HCT116 (cell line): ENCODE results near the gene GPC5. TPM values are rescaled to one million over a fixed set of nuclear protein-coding genes. Genes with fewer than 3 reads are reported as not detected.

Experiments
- ATAC-seq: fragments of 200-7000 bp; cut with Tn5 transposase; 2 replicates; pipeline ENCODE4 v1.9.1; 2020; ENCODE audit warnings: mild to moderate bottlenecking, moderate library complexity
- BruUV-seq: library from RNA; stranded (reverse); fragments of 400-500 nt; replicated peaks from 2 replicates; lab custom pipeline; 2021; lab: Mats Ljungman, UMichigan
- CTCF ChIA-PET: fragments of 300-600 bp; sonication (Branson Sonifier 250); formaldehyde crosslinking; loops from one replicate; lab custom pipeline; 2021; ENCODE audit warnings: antibody characterized with exemption; lab: Charles Lee
- POLR2A ChIA-PET: fragments of 300-600, 350-600 bp; sonication (Branson Sonifier 250); formaldehyde crosslinking; loops from one replicate; lab custom pipeline; 2021; ENCODE audit warnings: antibody characterized with exemption; lab: Charles Lee
- RAD21 ChIA-PET, 2 experiments: fragments of 300-600 bp; sonication (Branson Sonifier 250); formaldehyde crosslinking; loops; one replicate each; lab custom pipeline; 2023; ENCODE audit warnings: low total read pairs in 2 of 2; ENCODE audit not compliant: uncharacterized antibody in 2 of 2, unreplicated experiment in 2 of 2, low non-redundant PET in 1 of 2; lab: Charles Lee
- DNase-seq: peaks from one replicate; pipeline ENCODE4 v3.0.0-alpha.2; 2010; ENCODE audit warnings: low read depth, low spot score
- H2AFZ ChIP-seq: fragments of 200-600 bp; shearing (Covaris generic), sonication (generic); 2 replicates; pipeline ENCODE4 v1.6.1; 2017; ENCODE audit warnings: low read depth, mixed run types, mixed read lengths, antibody characterized with exemption, low read length; ENCODE audit not compliant: poor library complexity, severe bottlenecking
- H3K27ac ChIP-seq: 2 replicates; pipeline ENCODE4 v1.5.1; 2012; ENCODE audit warnings: low read depth, low read length
- H3K27me3 ChIP-seq: fragments of 200-600 bp; sonication (generic); 2 replicates; pipeline ENCODE4 v1.6.1; 2016; ENCODE audit warnings: mixed run types, low read length, mixed read lengths; ENCODE audit not compliant: insufficient read depth
- H3K36me3 ChIP-seq, 2 experiments: fragments of 200-500 bp in 1 of 2; fragments of 200-600 bp in 1 of 2; sonication (Bioruptor generic) in 1 of 2; sonication (generic) in 1 of 2; 2 replicates each; pipeline versions ENCODE4 v1.5.1 to v1.6.1; 2014 to 2016; ENCODE audit warnings: low read length in 2 of 2, inconsistent platforms in 1 of 2, mixed read lengths in 1 of 2, mixed run types in 1 of 2; ENCODE audit not compliant: insufficient read depth in 2 of 2, control insufficient read depth in 1 of 2
- H3K4me1 ChIP-seq, 2 experiments: fragments of 200-600 bp in 1 of 2; sonication (generic) in 1 of 2; 2 replicates each; pipeline versions ENCODE4 v1.5.1 to v1.6.1; 2012 to 2017; ENCODE audit warnings: low read length in 2 of 2, inconsistent platforms in 1 of 2, mild to moderate bottlenecking in 1 of 2, mixed read lengths in 1 of 2, mixed run types in 1 of 2, moderate library complexity in 1 of 2; ENCODE audit not compliant: insufficient read depth in 2 of 2, control insufficient read depth in 1 of 2
- H3K4me2 ChIP-seq: fragments of 200-600 bp; sonication (generic); 2 replicates; pipeline ENCODE4 v1.6.1; 2017; ENCODE audit warnings: mixed run types, low read length, mixed read lengths
- H3K4me3 ChIP-seq, 2 experiments: fragments of 200-600 bp in 1 of 2; sonication (generic) in 1 of 2; replicated peaks in 1 of 2; 2 replicates each; pipeline ENCODE4 v1.5.1; 2011 to 2016; ENCODE audit warnings: low read length in 2 of 2, control low read depth in 1 of 2, low read depth in 1 of 2, mild to moderate bottlenecking in 1 of 2, mixed read lengths in 1 of 2, mixed run types in 1 of 2
- H3K79me2 ChIP-seq: fragments of 200-600 bp; sonication (generic); 2 replicates; pipeline ENCODE4 v1.6.1; 2017; ENCODE audit warnings: mild to moderate bottlenecking, mixed run types, low read length, moderate library complexity, mixed read lengths; ENCODE audit not compliant: insufficient read depth
- H3K9ac ChIP-seq: fragments of 200-600 bp; sonication (generic); 2 replicates; pipeline ENCODE4 v1.6.1; 2016; ENCODE audit warnings: low read length, mixed read lengths
- H3K9me2 ChIP-seq: fragments of 200-600 bp; sonication (generic), shearing (Covaris generic); 2 replicates; pipeline ENCODE4 v1.6.1; 2017; ENCODE audit warnings: mixed run types, mild to moderate bottlenecking, moderate library complexity; ENCODE audit not compliant: insufficient read depth
- H3K9me3 ChIP-seq, 2 experiments: fragments of 200-500 bp in 1 of 2; fragments of 200-600 bp in 1 of 2; sonication (Bioruptor generic) in 1 of 2; sonication (generic) in 1 of 2; 2 replicates each; pipeline ENCODE4 v1.6.1; 2014 to 2017; ENCODE audit warnings: low read length in 2 of 2, mixed read lengths in 2 of 2, inconsistent platforms in 1 of 2, low read depth in 1 of 2, mild to moderate bottlenecking in 1 of 2, mixed run types in 1 of 2, moderate library complexity in 1 of 2; ENCODE audit not compliant: control insufficient read depth in 1 of 2, insufficient read depth in 1 of 2
- H4K20me1 ChIP-seq: fragments of 200-600 bp; sonication (generic), shearing (Covaris generic); 2 replicates; pipeline ENCODE4 v1.6.1; 2017; ENCODE audit warnings: mixed run types, mild to moderate bottlenecking, moderate library complexity; ENCODE audit not compliant: insufficient read depth
- CBX3 ChIP-seq: IDR thresholded peaks from 2 replicates; pipeline ENCODE4 v1.6.1; 2012; ENCODE audit warnings: low read depth
- CEBPB ChIP-seq: IDR thresholded peaks from 2 replicates; pipeline ENCODE4 v1.6.1; 2012; ENCODE audit warnings: low read depth
- CTCF ChIP-seq, 3 experiments: fragments of 200-600 bp in 1 of 3; sonication (generic) in 1 of 3; IDR thresholded peaks in 2 of 3; conservative IDR thresholded peaks in 1 of 3; 2 replicates each; pipeline ENCODE4 v1.5.1; 2012 to 2017; ENCODE audit warnings: low read depth in 2 of 3, low read length in 2 of 3, antibody characterized with exemption in 1 of 3, borderline replicate concordance in 1 of 3, control low read depth in 1 of 3, mild to moderate bottlenecking in 1 of 3, mixed read lengths in 1 of 3, mixed run types in 1 of 3, moderate library complexity in 1 of 3; ENCODE audit not compliant: insufficient read depth in 1 of 3
- EGR1 ChIP-seq: IDR thresholded peaks from 2 replicates; pipeline ENCODE4 v1.6.1; 2012; ENCODE audit warnings: low read depth
- ELF1 ChIP-seq: IDR thresholded peaks from 2 replicates; pipeline ENCODE4 v1.6.1; 2012; ENCODE audit warnings: low read depth, borderline replicate concordance
- EZH2 ChIP-seq: fragments of 200-600 bp; sonication (generic); IDR thresholded peaks from 2 replicates; pipeline ENCODE4 v1.6.1; 2017; ENCODE audit warnings: antibody characterized with exemption, mixed run types
- JUND ChIP-seq: IDR thresholded peaks from 2 replicates; pipeline ENCODE4 v1.6.1; 2012
- MAX ChIP-seq: IDR thresholded peaks from 2 replicates; pipeline ENCODE4 v1.6.1; 2012
- POLR2A ChIP-seq: IDR thresholded peaks from 2 replicates; pipeline ENCODE4 v1.7.0; 2011; ENCODE audit warnings: borderline replicate concordance; ENCODE audit not compliant: insufficient read depth, insufficient read length; ENCODE audit errors: extremely low read depth
- POLR2AphosphoS5 ChIP-seq: IDR thresholded peaks from 2 replicates; pipeline ENCODE4 v1.6.1; 2011; ENCODE audit warnings: mild to moderate bottlenecking, low read depth, low read length, moderate library complexity
- RAD21 ChIP-seq: IDR thresholded peaks from 2 replicates; pipeline ENCODE4 v1.6.1; 2012; ENCODE audit warnings: low read depth, mild to moderate bottlenecking
- REST ChIP-seq: IDR thresholded peaks from 2 replicates; pipeline ENCODE4 v1.6.1; 2012; ENCODE audit warnings: low read depth
- SIN3A ChIP-seq: IDR thresholded peaks from 2 replicates; pipeline ENCODE4 v1.6.1; 2012; ENCODE audit warnings: low read depth
- SP1 ChIP-seq: IDR thresholded peaks from 2 replicates; pipeline ENCODE4 v1.6.1; 2012; ENCODE audit warnings: low read depth
- SRF ChIP-seq: IDR thresholded peaks from 2 replicates; pipeline ENCODE4 v1.6.1; 2012; ENCODE audit warnings: low read depth
- YY1 ChIP-seq: IDR thresholded peaks from 2 replicates; pipeline ENCODE4 v1.6.1; 2011; ENCODE audit warnings: low read length, low read depth, moderate library complexity, mild to moderate bottlenecking; ENCODE audit not compliant: insufficient replicate concordance; ENCODE audit errors: extremely low read depth
- ZBTB33 ChIP-seq: IDR thresholded peaks from 2 replicates; pipeline ENCODE4 v1.6.1; 2011; ENCODE audit warnings: mild to moderate bottlenecking, low read length, moderate library complexity; ENCODE audit not compliant: insufficient replicate concordance; ENCODE audit errors: extremely low read depth
- ZFX ChIP-seq: fragments of 450-650 bp; IDR thresholded peaks from 2 replicates; pipeline ENCODE4 v1.6.1; 2017
- ZNF274 ChIP-seq: fragments of 200-500 bp; sonication (Bioruptor generic); IDR thresholded peaks from 2 replicates; pipeline ENCODE4 v1.6.1; 2014; ENCODE audit warnings: mild to moderate bottlenecking, low read depth, low read length, inconsistent platforms
- intact Hi-C: fragments of 100-400 bp; cut with micrococcal nuclease; formaldehyde crosslinking; loops from 2 replicates; pipeline ENCODE4 v1.10.0; 2022
- total RNA-seq: library from RNA; stranded (reverse); gene quantifications from one replicate; pipeline ENCODE4 v1.2.1, GENCODE V29; 2021; ENCODE audit not compliant: unreplicated experiment

Gene GPC5
- total RNA-seq, 1 experiment from 2014 or later, result not detected

- Histone ChIP-seq H3K9me2 (no peaks in the 10 kb centered on the region), H3K36me3 (no peaks in the 10 kb centered on the region), H3K4me1 (no peaks in the 10 kb centered on the region), H3K27ac (no peak overlapping the region), H3K9me3 (peaks cover 3 to 9% of the 10 kb centered on the region in 2 experiments; a peak in 1 of 4 replicates), H2AFZ (no peak overlapping the region), H3K79me2 (no peaks in the 10 kb centered on the region), H4K20me1 (no peaks in the 10 kb centered on the region), H3K27me3 (no peaks in the 10 kb centered on the region), H3K4me2 (no peak overlapping the region), H3K9ac (no peak overlapping the region), H3K4me3 (no peak overlapping the region)
- ChIA-PET POLR2A (no interaction called here), CTCF (no interaction called here), RAD21 (no interaction called here)
- intact Hi-C loops, result no loop called here
- TF ChIP-seq SIN3A (no peak), CEBPB (no peak), RAD21 (no peak), CTCF (IDR thresholded peaks at IDR 0.05 in 2 of 3, conservative IDR thresholded peaks at IDR 0.05 in 1 of 3; ENCODE audit: borderline replicate concordance in 1 of 3, insufficient read depth in 1 of 3, low read depth in 2 of 3, low read length in 2 of 3) (no peak), YY1 (no peak), SP1 (no peak), JUND (no peak), POLR2AphosphoS5 (no peak), EZH2 (no peak), ELF1 (no peak), ZNF274 (no peak), CBX3 (no peak), MAX (no peak), ZFX (no peak), POLR2A (no peak), SRF (no peak), ZBTB33 (no peak), REST (no peak), EGR1 (no peak)
- ATAC-seq (no peak), DNase-seq (no peak)
- BruUV-seq, result no TSS peak
Measured at GRCh38 chr13:92656103-92656502, 1257.7 kb downstream of the GPC5 start.
